ENCODE measurements around the gene FSD1. TPM values are rescaled to one million over a fixed set of nuclear protein-coding genes. Genes with fewer than 3 reads are reported as not detected.

The FSD1 gene
- total RNA-seq, 4 donors from 2014 or later: not detected

DNA sequence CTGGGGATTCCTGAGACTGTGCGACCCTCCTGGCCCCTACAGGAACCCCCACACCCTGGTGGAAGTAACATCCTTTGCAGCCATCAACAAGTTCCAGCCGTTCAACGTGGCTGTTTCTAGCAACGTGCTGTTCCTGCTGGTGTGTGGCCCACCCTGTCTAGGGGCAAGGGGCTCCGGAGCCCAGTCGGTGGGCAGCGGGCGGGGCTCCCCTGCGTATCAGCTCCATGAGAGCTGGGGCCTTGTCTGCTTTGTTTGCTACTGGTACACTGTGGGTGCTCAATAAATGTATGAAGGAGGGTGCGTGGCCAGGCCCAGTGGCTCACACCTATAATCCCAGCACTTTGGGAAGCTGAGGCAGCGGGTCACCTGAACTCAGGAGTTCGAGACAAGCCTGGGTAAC lies 49.9 kb downstream of the FSD1 start:
- Histone ChIP-seq H3K4me3 (no peak overlapping the region), H3K4me1 (no peaks in the 10 kb centered on the region), H3K27ac (no peak overlapping the region), H3K36me3 (no peaks in the 10 kb centered on the region), H3K9me3 (no peaks in the 10 kb centered on the region), H3K27me3 (no peaks in the 10 kb centered on the region)
- in situ Hi-C loops (cut with MboI; ENCODE audit: low sequenced_read_pairs in 4 of 4): loop anchor here in 1 of 4 donors (10.0 kb wide), 1 partner anchor 89 kb away; no protein-coding TSS in a partner anchor
- no peak for DNase-seq
- ATAC-seq: no peak
- no peak for TF ChIP-seq POLR2A (IDR thresholded peaks at IDR 0.05)
- TF ChIP-seq, protein P1, sequence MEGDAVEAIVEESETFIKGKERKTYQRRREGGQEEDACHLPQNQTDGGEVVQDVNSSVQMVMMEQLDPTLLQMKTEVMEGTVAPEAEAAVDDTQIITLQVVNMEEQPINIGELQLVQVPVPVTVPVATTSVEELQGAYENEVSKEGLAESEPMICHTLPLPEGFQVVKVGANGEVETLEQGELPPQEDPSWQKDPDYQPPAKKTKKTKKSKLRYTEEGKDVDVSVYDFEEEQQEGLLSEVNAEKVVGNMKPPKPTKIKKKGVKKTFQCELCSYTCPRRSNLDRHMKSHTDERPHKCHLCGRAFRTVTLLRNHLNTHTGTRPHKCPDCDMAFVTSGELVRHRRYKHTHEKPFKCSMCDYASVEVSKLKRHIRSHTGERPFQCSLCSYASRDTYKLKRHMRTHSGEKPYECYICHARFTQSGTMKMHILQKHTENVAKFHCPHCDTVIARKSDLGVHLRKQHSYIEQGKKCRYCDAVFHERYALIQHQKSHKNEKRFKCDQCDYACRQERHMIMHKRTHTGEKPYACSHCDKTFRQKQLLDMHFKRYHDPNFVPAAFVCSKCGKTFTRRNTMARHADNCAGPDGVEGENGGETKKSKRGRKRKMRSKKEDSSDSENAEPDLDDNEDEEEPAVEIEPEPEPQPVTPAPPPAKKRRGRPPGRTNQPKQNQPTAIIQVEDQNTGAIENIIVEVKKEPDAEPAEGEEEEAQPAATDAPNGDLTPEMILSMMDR (IDR thresholded peaks at IDR 0.05 in 4 of 5, conservative IDR thresholded peaks at IDR 0.05 in 1 of 5): no peak
- intact Hi-C loops (cut with DNase I; ENCODE audit: low total_unique reads): no loop called here

DNA sequence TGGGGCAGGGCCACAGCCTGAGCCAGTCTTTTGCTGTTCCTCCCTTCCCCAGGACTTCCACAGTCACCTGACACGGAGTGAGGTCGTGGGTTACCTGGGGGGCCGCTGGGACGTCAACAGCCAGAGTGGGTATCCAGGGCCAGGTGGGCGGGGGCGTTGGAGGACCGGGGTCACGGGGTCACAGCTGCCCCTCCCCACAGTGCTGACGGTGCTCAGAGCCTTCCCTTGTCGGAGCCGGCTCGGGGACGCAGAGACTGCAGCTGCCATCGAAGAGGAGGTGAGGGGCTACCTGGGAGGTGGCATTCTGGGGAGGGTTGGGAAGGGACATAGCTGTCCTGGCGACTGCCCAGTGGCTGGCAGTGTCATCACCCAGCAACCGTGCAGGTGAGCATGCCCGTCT lies 50.5 kb downstream of the FSD1 start:
- Histone ChIP-seq H3K4me3 (no peak overlapping the region), H3K27me3 (no peaks in the 10 kb centered on the region), H3K4me1 (no peaks in the 10 kb centered on the region), H3K36me3 (peaks cover 0 to 1% of the 10 kb centered on the region in 2 donors), H3K9me3 (no peaks in the 10 kb centered on the region), H3K27ac (no peak overlapping the region)
- no peak for TF ChIP-seq POLR2A (IDR thresholded peaks at IDR 0.05)
- TF ChIP-seq, protein P1 (IDR thresholded peaks at IDR 0.05 in 4 of 5, conservative IDR thresholded peaks at IDR 0.05 in 1 of 5): no peak
- DNase-seq: no peak
- intact Hi-C loops (cut with DNase I; ENCODE audit: low total_unique reads) (no loop called here), in situ Hi-C loops (cut with MboI; ENCODE audit: low sequenced_read_pairs in 4 of 4) (loop anchor here in 1 of 4 donors (10.0 kb wide), 1 partner anchor 90 kb away; no protein-coding TSS in a partner anchor)
- ATAC-seq: no peak

DNA sequence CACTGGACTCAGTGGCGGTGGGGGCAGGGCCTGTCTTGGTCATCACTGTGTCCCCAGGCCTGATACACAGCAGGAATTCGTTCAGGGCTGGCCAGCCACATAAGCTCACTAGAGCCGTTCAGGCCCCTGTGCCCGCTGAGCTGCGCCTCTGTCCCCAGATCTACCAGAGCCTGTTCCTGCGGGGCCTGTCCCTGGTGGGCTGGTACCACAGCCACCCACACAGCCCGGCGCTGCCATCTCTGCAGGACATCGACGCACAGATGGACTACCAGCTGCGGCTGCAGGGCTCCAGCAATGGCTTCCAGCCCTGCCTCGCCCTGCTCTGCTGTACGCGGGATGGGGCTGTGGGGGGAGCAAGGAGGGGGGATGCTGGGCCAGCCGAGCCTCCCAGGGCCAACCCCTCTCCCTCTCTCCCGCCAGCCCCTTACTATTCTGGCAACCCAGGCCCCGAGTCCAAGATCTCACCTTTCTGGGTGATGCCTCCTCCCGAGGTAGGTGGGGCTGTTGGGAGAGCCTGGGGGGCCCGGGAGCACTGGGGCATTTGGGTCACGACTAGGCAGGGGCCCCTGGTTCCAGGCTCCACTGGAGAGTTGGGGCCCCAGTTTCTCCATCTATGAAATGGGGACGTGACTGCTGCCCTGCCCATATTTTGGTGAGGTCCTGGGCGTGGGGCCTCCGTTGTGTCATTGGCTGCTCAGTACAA lies 52.8 kb downstream of the FSD1 start:
- H3K27me3 ChIP-seq: no peaks in the 10 kb centered on the region
- in situ Hi-C loops (cut with MboI; ENCODE audit: low sequenced_read_pairs in 4 of 4): loop anchor here in 1 of 4 donors (10.0 kb wide), 1 partner anchor 92 kb away; no protein-coding TSS in a partner anchor
- ATAC-seq (no peak), DNase-seq (no peak)
- no peaks in the 10 kb centered on the region for H3K9me3 ChIP-seq
- no peak for TF ChIP-seq POLR2A (IDR thresholded peaks at IDR 0.05)
- TF ChIP-seq, protein P1 (IDR thresholded peaks at IDR 0.05 in 4 of 5, conservative IDR thresholded peaks at IDR 0.05 in 1 of 5): no peak
- no peaks in the 10 kb centered on the region for H3K4me1 ChIP-seq
- intact Hi-C loops (cut with DNase I; ENCODE audit: low total_unique reads): no loop called here
- H3K27ac ChIP-seq: no peak overlapping the region
- H3K36me3 ChIP-seq: peaks cover 0 to 25% of the 10 kb centered on the region in 2 donors
- no peak overlapping the region for H3K4me3 ChIP-seq

- Histone ChIP-seq H3K36me3 (peaks cover 0 to 32% of the 10 kb centered on the region in 2 donors), H3K27ac (no peak overlapping the region), H3K4me1 (no peaks in the 10 kb centered on the region), H3K27me3 (no peaks in the 10 kb centered on the region), H3K9me3 (no peaks in the 10 kb centered on the region), H3K4me3 (no peak overlapping the region)
- no peak for TF ChIP-seq POLR2A (IDR thresholded peaks at IDR 0.05)
- TF ChIP-seq, protein P1 (IDR thresholded peaks at IDR 0.05 in 4 of 5, conservative IDR thresholded peaks at IDR 0.05 in 1 of 5): no peak
- DNase-seq (no peak), ATAC-seq (no peak)
- intact Hi-C loops (cut with DNase I; ENCODE audit: low total_unique reads) (no loop called here), in situ Hi-C loops (cut with MboI; ENCODE audit: low sequenced_read_pairs in 4 of 4) (loop anchor here in 1 of 4 donors (10.0 kb wide), 1 partner anchor 93 kb away; no protein-coding TSS in a partner anchor)
These were observed 53.5 kb downstream of the FSD1 start for GRCh38 chr19:4357921-4358326.
